Superior temporal gyrus (tissue), 1 donor: ENCODE results near the gene RFX3.

ENCODE experiments used
- DNase-seq: peaks from one replicate; pipeline ENCODE4 v3.0.0-alpha.2; 2016; ENCODE audit errors: extremely low spot score

RFX3 gene

GRCh38 chr9:3525836-3526164, at the start of gene RFX3:
TSS of gene RFX3 (minus strand) at chr9:3526001. CDS start at chr9:3395588, 130,413 bp downstream.
- DNase-seq: peak; percentile 89

GRCh38 chr9:3571500-3571899, 45.7 kb upstream of the RFX3 start:
- no peak for DNase-seq

- DNase-seq: no peak
Observed at GRCh38 chr9:3569529-3569928, 43.7 kb upstream of the RFX3 start.

- DNase-seq: no peak
Observed at GRCh38 chr9:3567988-3568387, 42.2 kb upstream of the RFX3 start.

- DNase-seq: no peak
Observed at GRCh38 chr9:3553076-3553765, 27.4 kb upstream of the RFX3 start.

GRCh38 chr9:3549225-3549624, 23.4 kb upstream of the RFX3 start:
- DNase-seq: no peak

GRCh38 chr9:3548648-3549047, 22.8 kb upstream of the RFX3 start:
- DNase-seq: no peak

- DNase-seq: no peak
Observed at GRCh38 chr9:3541206-3541605, 15.4 kb upstream of the RFX3 start.

GRCh38 chr9:3534614-3535404, 9.0 kb upstream of the RFX3 start:
- DNase-seq: no peak

- no peak for DNase-seq
Observed at GRCh38 chr9:3532158-3532557, 6.4 kb upstream of the RFX3 start.

GRCh38 chr9:3528451-3528850, 2.6 kb upstream of the RFX3 start:
- DNase-seq: no peak

- peak; percentile 70 for DNase-seq
Observed at GRCh38 chr9:3526997-3527940, 1.5 kb upstream of the RFX3 start.

GRCh38 chr9:3526165-3526996, 580 bp upstream of the RFX3 start:
- DNase-seq: peak; percentile 92

GRCh38 chr9:3525096-3525835, 535 bp downstream of the RFX3 start:
- DNase-seq: no peak

GRCh38 chr9:3521966-3522365, 3.8 kb downstream of the RFX3 start:
- DNase-seq: no peak

- no peak for DNase-seq
Observed at GRCh38 chr9:3520564-3520963, 5.2 kb downstream of the RFX3 start.

- DNase-seq: no peak
Observed at GRCh38 chr9:3517377-3518048, 8.3 kb downstream of the RFX3 start.

GRCh38 chr9:3516667-3517330, 9.0 kb downstream of the RFX3 start:
- peak; percentile 10 for DNase-seq

GRCh38 chr9:3515405-3515804, 10.4 kb downstream of the RFX3 start:
- DNase-seq: no peak

GRCh38 chr9:3514786-3515185, 11.0 kb downstream of the RFX3 start:
- no peak for DNase-seq
